Measurements from ENCODE around the gene FDCSP.

- TF ChIP-seq TAF1 (IDR thresholded peaks at IDR 0.05; ENCODE audit: low read depth), result no peak
- TF ChIP-seq EGR1 (IDR thresholded peaks at IDR 0.05), result no peak
- TF ChIP-seq CREB1 (IDR thresholded peaks at IDR 0.05; ENCODE audit: low read depth), result no peak
- TF ChIP-seq, protein P1, sequence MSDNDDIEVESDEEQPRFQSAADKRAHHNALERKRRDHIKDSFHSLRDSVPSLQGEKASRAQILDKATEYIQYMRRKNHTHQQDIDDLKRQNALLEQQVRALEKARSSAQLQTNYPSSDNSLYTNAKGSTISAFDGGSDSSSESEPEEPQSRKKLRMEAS (IDR thresholded peaks at IDR 0.05), result no peak
- TF ChIP-seq, protein P2, sequence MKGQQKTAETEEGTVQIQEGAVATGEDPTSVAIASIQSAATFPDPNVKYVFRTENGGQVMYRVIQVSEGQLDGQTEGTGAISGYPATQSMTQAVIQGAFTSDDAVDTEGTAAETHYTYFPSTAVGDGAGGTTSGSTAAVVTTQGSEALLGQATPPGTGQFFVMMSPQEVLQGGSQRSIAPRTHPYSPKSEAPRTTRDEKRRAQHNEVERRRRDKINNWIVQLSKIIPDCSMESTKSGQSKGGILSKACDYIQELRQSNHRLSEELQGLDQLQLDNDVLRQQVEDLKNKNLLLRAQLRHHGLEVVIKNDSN (IDR thresholded peaks at IDR 0.05), result no peak
- TF ChIP-seq EP300 (IDR thresholded peaks at IDR 0.05; ENCODE audit: borderline replicate concordance), result no peak
- no peak for TF ChIP-seq CEBPB (IDR thresholded peaks at IDR 0.05)
- no peak for TF ChIP-seq YY1 (IDR thresholded peaks at IDR 0.05; ENCODE audit: low read depth)
- no peak for TF ChIP-seq NFIC (IDR thresholded peaks at IDR 0.05)
- TF ChIP-seq REST (IDR thresholded peaks at IDR 0.05; ENCODE audit: low read depth), result no peak
- TF ChIP-seq RAD21 (IDR thresholded peaks at IDR 0.05; ENCODE audit: low read depth), result no peak
- no peak for TF ChIP-seq ZBTB7A (IDR thresholded peaks at IDR 0.05; ENCODE audit: low read depth)
- TF ChIP-seq TCF12 (IDR thresholded peaks at IDR 0.05; ENCODE audit: low read depth), result no peak
- no peak for TF ChIP-seq FOXM1 (IDR thresholded peaks at IDR 0.05; ENCODE audit: borderline replicate concordance, low read depth)
Measured at GRCh38 chr4:70239131-70239883, 13.4 kb downstream of the FDCSP start.
